WTC11 (cell line): ENCODE measurements around the gene HTRA2. TPM values are rescaled to one million over a fixed set of nuclear protein-coding genes. Genes with fewer than 3 reads are reported as not detected.

ENCODE experiments used
- ATAC-seq: fragments of 200-7000 bp; cut with Tn5 transposase; 2 replicates; pipeline ENCODE4 v1.10.0; 2021; ENCODE audit warnings: mild to moderate bottlenecking, moderate library complexity
- CTCF ChIA-PET: fragments of 300-600 bp; sonication (Branson Sonifier 250); formaldehyde crosslinking; loops from one replicate; lab custom pipeline; 2021; ENCODE audit warnings: antibody characterized with exemption; lab: Charles Lee
- POLR2A ChIA-PET: fragments of 350-600 bp; sonication (Branson Sonifier 250); formaldehyde crosslinking; loops from one replicate; lab custom pipeline; 2021; ENCODE audit warnings: antibody characterized with exemption; lab: Charles Lee
- DNase-seq: peaks from one replicate; pipeline ENCODE4 v3.0.0; 2021; ENCODE audit warnings: low spot score
- H3K27ac Mint-ChIP-seq: 2 replicates; pipeline ENCODE4 v1.8.0; 2021; ENCODE audit warnings: mixed read lengths
- H3K27me3 Mint-ChIP-seq: 2 replicates; pipeline ENCODE4 v1.8.0; 2021; ENCODE audit warnings: low read depth, mild to moderate bottlenecking, moderate library complexity, mixed read lengths
- H3K36me3 Mint-ChIP-seq: 2 replicates; pipeline ENCODE4 v1.8.0; 2021; ENCODE audit warnings: mixed read lengths
- H3K4me1 Mint-ChIP-seq: 2 replicates; pipeline ENCODE4 v1.8.0; 2022; ENCODE audit warnings: mixed read lengths
- H3K4me3 Mint-ChIP-seq: 2 replicates; pipeline ENCODE4 v1.8.0; 2021; ENCODE audit warnings: mild to moderate bottlenecking, moderate library complexity, mixed read lengths
- H3K9me3 Mint-ChIP-seq: 2 replicates; pipeline ENCODE4 v1.8.0; 2021; ENCODE audit warnings: mixed read lengths
- ATF2 ChIP-seq: sonication (generic); formaldehyde crosslinking; IDR thresholded peaks from 2 replicates; pipeline ENCODE4 v1.8.1; 2022; ENCODE audit warnings: low read depth, missing genetic modification reagents, borderline replicate concordance
- ETV6 ChIP-seq: sonication (generic); formaldehyde crosslinking; IDR thresholded peaks from 2 replicates; pipeline ENCODE4 v1.8.1; 2022; ENCODE audit warnings: mild to moderate bottlenecking, missing genetic modification reagents
- GABPB1 ChIP-seq: sonication (generic); formaldehyde crosslinking; IDR thresholded peaks from 2 replicates; pipeline ENCODE4 v1.8.1; 2023; ENCODE audit warnings: mild to moderate bottlenecking, missing genetic modification reagents
- NFE2L1 ChIP-seq: sonication (generic); formaldehyde crosslinking; IDR thresholded peaks from 2 replicates; pipeline ENCODE4 v1.8.1; 2023; ENCODE audit warnings: missing genetic modification reagents
- PRDM15 ChIP-seq: sonication (generic); formaldehyde crosslinking; IDR thresholded peaks from 2 replicates; pipeline ENCODE4 v1.8.0; 2022; ENCODE audit warnings: missing genetic modification reagents
- SP1 ChIP-seq: sonication (generic); formaldehyde crosslinking; conservative IDR thresholded peaks from 2 replicates; pipeline ENCODE4 v1.8.1; 2022; ENCODE audit warnings: missing genetic modification reagents
- ZBTB21 ChIP-seq: sonication (generic); formaldehyde crosslinking; IDR thresholded peaks from 2 replicates; pipeline ENCODE4 v1.8.1; 2023; ENCODE audit warnings: mild to moderate bottlenecking, missing genetic modification reagents, borderline replicate concordance
- ZBTB43 ChIP-seq: sonication (generic); formaldehyde crosslinking; IDR thresholded peaks from 2 replicates; pipeline ENCODE4 v1.8.1; 2023; ENCODE audit warnings: mild to moderate bottlenecking, missing genetic modification reagents
- ZNF121 ChIP-seq: sonication (generic); formaldehyde crosslinking; IDR thresholded peaks from 2 replicates; pipeline ENCODE4 v1.8.0; 2023; ENCODE audit warnings: missing genetic modification reagents
- ZNF138 ChIP-seq: sonication (generic); formaldehyde crosslinking; conservative IDR thresholded peaks from 2 replicates; pipeline ENCODE4 v1.8.1; 2022; ENCODE audit warnings: mild to moderate bottlenecking, moderate library complexity, missing genetic modification reagents
- ZNF263 ChIP-seq: sonication (generic); formaldehyde crosslinking; IDR thresholded peaks from 2 replicates; pipeline ENCODE4 v1.8.1; 2022; ENCODE audit warnings: low read depth, mild to moderate bottlenecking, moderate library complexity, missing genetic modification reagents
- ZNF317 ChIP-seq: sonication (generic); formaldehyde crosslinking; IDR thresholded peaks from 2 replicates; pipeline ENCODE4 v1.8.1; 2023; ENCODE audit warnings: low read depth, mild to moderate bottlenecking, moderate library complexity, missing genetic modification reagents, borderline replicate concordance
- total RNA-seq: library from RNA; stranded (reverse); gene quantifications from 3 replicates; pipeline ENCODE4 v1.2.3, GENCODE V29; 2021
- TF ChIP-seq, protein P1 (sequence below): sonication (generic); formaldehyde crosslinking; IDR thresholded peaks from 2 replicates; pipeline ENCODE4 v1.8.1; 2023; ENCODE audit warnings: mild to moderate bottlenecking, moderate library complexity, missing genetic modification reagents
- TF ChIP-seq, protein P2 (sequence below): fragments of 250-450 bp; sonication (Bioruptor Pico); IDR thresholded peaks from 2 replicates; pipeline ENCODE4 v1.9.0; 2021; ENCODE audit warnings: mild to moderate bottlenecking

HTRA2 gene
- total RNA-seq, 1 experiment from 2014 or later = 30.0 TPM

DNA sequence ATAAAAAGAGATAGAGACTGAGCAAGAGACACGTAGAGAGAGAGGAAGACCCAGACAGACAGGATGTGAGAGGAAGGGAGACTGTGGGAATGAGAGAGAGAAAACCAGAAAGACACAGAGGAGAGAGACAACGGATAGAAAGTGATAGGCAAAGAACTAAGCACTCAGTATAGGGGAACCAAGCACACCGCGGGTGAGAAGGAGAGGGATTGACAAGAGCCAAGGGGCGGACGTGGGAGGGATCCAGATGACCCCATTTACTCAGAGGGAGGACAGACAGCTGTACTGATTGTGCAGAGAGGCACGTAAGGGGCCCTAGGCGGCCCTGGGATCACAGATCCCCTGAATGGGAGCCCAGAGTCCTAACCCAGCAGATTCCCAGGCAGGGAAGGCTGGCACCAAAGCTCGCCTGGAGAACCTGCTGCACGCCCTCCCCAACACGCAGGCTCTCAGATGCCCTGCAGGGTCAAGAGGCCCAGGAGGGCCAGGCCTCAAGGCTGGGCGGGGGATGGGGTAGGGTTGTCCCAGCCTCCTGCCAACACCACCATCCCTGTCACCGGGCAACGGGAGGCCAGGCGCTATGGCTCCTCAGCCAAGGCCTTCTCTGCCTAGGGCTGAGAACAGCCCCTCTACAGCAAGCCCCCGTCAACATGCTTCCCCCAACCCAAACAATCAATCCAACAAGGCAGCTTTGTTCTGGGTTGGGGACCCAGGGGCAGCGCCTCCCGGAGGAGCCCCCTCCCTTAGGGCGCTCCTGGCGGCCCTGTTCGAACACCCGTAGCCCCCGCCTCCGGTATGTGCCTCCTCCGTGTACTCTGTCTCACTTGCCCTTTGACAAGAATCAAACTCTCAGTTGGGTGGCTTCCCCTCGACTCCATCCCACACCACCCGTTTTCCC is 23.4 kb downstream of the HTRA2 start (continued):
- TF ChIP-seq, protein P1, sequence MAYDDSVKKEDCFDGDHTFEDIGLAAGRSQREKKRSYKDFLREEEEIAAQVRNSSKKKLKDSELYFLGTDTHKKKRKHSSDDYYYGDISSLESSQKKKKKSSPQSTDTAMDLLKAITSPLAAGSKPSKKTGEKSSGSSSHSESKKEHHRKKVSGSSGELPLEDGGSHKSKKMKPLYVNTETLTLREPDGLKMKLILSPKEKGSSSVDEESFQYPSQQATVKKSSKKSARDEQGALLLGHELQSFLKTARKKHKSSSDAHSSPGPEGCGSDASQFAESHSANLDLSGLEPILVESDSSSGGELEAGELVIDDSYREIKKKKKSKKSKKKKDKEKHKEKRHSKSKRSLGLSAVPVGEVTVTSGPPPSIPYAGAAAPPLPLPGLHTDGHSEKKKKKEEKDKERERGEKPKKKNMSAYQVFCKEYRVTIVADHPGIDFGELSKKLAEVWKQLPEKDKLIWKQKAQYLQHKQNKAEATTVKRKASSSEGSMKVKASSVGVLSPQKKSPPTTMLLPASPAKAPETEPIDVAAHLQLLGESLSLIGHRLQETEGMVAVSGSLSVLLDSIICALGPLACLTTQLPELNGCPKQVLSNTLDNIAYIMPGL (CRISPR knock-in tag) = no peak
- TF ChIP-seq, protein P2, sequence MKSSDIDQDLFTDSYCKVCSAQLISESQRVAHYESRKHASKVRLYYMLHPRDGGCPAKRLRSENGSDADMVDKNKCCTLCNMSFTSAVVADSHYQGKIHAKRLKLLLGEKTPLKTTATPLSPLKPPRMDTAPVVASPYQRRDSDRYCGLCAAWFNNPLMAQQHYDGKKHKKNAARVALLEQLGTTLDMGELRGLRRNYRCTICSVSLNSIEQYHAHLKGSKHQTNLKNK (CRISPR knock-in tag) = no peak
- TF ChIP-seq ZBTB21 (no peak), NFE2L1 (0 out of 2 replicates have a peak, but pooled peaks have one; percentile 21)

DNA sequence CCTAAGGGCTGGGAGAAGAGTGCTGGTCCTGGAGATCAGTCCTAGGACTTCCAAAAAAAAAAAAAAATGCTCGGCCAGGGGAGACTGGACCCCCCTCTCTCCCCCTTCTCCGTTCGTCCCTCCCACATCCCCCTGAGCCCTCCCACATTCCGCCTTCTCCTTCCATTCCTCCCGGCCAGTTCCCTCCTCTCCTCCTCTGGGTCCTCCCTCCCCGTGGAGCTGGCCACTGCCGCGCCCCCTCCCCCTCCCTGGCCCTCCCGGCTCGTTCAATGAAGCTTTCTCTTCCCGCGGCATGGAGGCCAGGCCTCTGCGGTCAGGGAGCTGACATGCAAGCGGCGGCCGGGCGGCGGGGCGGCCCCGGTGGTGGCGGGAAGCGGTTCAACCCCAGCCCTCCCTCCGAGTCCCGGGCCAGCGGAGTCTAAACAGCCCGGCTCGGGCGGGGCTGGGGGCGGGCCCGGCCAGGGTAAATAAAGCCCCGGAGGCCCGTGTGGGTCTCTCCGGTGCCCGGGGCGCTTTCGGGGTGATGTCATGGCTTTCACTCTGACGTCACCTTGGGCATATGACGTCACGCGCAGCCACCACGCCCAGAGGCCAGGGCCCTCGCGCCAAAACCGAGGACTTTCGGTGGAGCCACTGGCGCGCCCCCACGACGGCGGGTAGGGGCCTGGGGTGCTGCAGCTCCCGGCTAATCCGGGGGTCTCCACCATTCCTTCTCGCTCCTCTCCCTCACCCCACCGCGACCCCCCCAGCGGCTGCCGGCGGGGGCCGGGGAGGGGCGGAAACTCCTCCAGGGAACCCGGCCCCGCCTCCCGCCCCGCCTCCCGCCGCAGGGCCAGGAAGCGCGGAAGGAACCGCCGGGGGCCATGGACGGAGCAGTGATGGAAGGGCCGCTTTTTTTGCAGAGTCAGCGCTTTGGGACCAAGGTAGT is 24.4 kb downstream of the HTRA2 start, which contains the start of the genes DOK1 and LOXL3:
Gene DOK1, plus strand, starts transcription at position 829 of the 928 bp plus-strand sequence. Its CDS starts 35 bp downstream, at position 864.
Gene LOXL3, minus strand, starts transcription at position 51 of the 928 bp plus-strand sequence. CDS start 1,308 bp downstream, outside the sequence.
- ChIA-PET POLR2A (interaction anchor here (0.8 to 1.1 kb wide), 3 partner anchors 25 to 552 kb away, joined by 3 to 5 read pairs (median 3); partner anchors contain the start of genes AUP1, HTRA2 and PCGF1), CTCF (interaction anchor here (0.6 to 1.8 kb wide), 4 partner anchors 18 to 436 kb away, joined by 3 to 9 read pairs (median 6); partner anchors contain the start of genes AUP1 and HTRA2)
- DNase-seq = peak; percentile 85
- Mint-ChIP-seq H3K9me3 (no peaks in the 10 kb centered on the region), H3K27me3 (peaks cover 72% of the 10 kb centered on the region), H3K4me3 (peak within 1 kb of the TSS; percentile 84), H3K4me1 (peaks cover 24% of the 10 kb centered on the region), H3K36me3 (peaks cover 2% of the 10 kb centered on the region; the same call in 1 of the 2 replicates), H3K27ac (peak within 1 kb of the TSS; percentile 84)
- ATAC-seq = peak; percentile 68
- TF ChIP-seq ZBTB43 (no peak), ZNF121 (CRISPR knock-in tag) (0 out of 2 replicates have a peak, but pooled peaks have one; percentile 46), ETV6 (CRISPR knock-in tag) (no peak), SP1 (CRISPR knock-in tag) (no peak; the same call in 1 of the 2 replicates), ZNF138 (CRISPR knock-in tag) (no peak), ZBTB21 (peak; percentile 100), ZNF317 (CRISPR knock-in tag) (no peak), GABPB1 (CRISPR knock-in tag) (no peak), ZNF263 (0 out of 2 replicates have a peak, but pooled peaks have one; percentile 26), ATF2 (no peak), PRDM15 (CRISPR knock-in tag) (no peak)
- TF ChIP-seq, protein P1 (CRISPR knock-in tag) = no peak
- TF ChIP-seq, protein P2 (CRISPR knock-in tag) = no peak
